Suprapubic skin (tissue), 3 donors: ENCODE results near the gene SRRM2.

Experiments
- POLR2A ChIP-seq, 2 donors: fragments of 450-650 bp; IDR thresholded peaks; one replicate each; pipeline ENCODE4 v1.6.1; 2017; ENCODE audit warnings: antibody characterized with exemption in 2 of 2, mild to moderate bottlenecking in 2 of 2, moderate library complexity in 2 of 2
- TF ChIP-seq, protein P1 (sequence below), 2 donors: fragments of 200-600 bp in 1 of 2; fragments of 450-650 bp in 1 of 2; sonication (generic) in 1 of 2; IDR thresholded peaks; one replicate each; pipeline ENCODE4 v1.5.1; 2016 to 2019; ENCODE audit warnings: antibody characterized with exemption in 2 of 2, mild to moderate bottlenecking in 1 of 2, moderate library complexity in 1 of 2

DNA sequence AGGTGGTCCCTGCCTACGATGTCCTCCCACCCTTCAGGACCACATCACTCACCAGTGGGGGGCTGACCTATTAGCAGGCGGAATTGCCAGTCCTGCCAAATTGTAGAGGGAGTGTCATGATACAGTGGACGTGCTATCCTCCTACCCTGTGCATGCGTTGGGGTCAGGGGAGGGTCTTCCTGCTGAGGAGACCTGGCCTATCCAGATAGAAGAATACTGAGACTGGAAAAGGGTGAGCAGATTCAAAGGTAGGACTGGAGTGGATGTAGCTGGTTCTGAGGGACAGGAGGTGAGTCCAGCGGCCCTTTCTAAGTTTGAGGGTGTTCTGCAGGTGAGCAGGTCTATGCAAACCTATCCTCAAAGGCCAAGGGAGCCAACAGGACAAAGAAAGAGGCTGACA lies 53.8 kb downstream of the SRRM2 start:
- TF ChIP-seq, protein P1, sequence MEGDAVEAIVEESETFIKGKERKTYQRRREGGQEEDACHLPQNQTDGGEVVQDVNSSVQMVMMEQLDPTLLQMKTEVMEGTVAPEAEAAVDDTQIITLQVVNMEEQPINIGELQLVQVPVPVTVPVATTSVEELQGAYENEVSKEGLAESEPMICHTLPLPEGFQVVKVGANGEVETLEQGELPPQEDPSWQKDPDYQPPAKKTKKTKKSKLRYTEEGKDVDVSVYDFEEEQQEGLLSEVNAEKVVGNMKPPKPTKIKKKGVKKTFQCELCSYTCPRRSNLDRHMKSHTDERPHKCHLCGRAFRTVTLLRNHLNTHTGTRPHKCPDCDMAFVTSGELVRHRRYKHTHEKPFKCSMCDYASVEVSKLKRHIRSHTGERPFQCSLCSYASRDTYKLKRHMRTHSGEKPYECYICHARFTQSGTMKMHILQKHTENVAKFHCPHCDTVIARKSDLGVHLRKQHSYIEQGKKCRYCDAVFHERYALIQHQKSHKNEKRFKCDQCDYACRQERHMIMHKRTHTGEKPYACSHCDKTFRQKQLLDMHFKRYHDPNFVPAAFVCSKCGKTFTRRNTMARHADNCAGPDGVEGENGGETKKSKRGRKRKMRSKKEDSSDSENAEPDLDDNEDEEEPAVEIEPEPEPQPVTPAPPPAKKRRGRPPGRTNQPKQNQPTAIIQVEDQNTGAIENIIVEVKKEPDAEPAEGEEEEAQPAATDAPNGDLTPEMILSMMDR (IDR thresholded peaks at IDR 0.05), result no peak
- no peak for TF ChIP-seq POLR2A (IDR thresholded peaks at IDR 0.05)
